Stimulated activated naive B cell treated with anti-CD40 and anti-IgM and Interleukin-4, amounts not matched to agents 10 μg/mL and 1 μg/mL and 100 μg/mL, for 72 hours (primary cell): ENCODE results near the gene TP53INP2.

Experiments used
- ATAC-seq, 2 donors: fragments of 150-1000 bp; cut with Tn5 transposase; replicated peaks; 2 replicates each; pipeline ENCODE4 v1.10.0; 2021; ENCODE audit warnings: moderate library complexity in 1 of 2
- DNase-seq: peaks from one replicate; pipeline ENCODE4 v3.0.0; 2021
- H3K27ac Mint-ChIP-seq: one replicate; pipeline ENCODE4 v1.8.0; 2022; ENCODE audit warnings: mild to moderate bottlenecking, mixed read lengths
- H3K27me3 Mint-ChIP-seq, 2 donors: one replicate each; pipeline ENCODE4 v1.8.0; 2022; ENCODE audit warnings: mixed read lengths in 2 of 2
- H3K36me3 Mint-ChIP-seq, 2 donors: one replicate each; pipeline ENCODE4 v1.8.0; 2022; ENCODE audit warnings: mixed read lengths in 2 of 2, mild to moderate bottlenecking in 1 of 2
- H3K4me1 Mint-ChIP-seq, 2 donors: one replicate each; pipeline ENCODE4 v1.8.0; 2022; ENCODE audit warnings: mixed read lengths in 2 of 2, mild to moderate bottlenecking in 1 of 2
- H3K4me3 Mint-ChIP-seq, 2 donors: one replicate each; pipeline ENCODE4 v1.8.0; 2022; ENCODE audit warnings: mild to moderate bottlenecking in 2 of 2, mixed read lengths in 2 of 2, moderate library complexity in 1 of 2
- H3K9me3 Mint-ChIP-seq, 2 donors: one replicate each; pipeline ENCODE4 v1.8.0; 2022; ENCODE audit warnings: mixed read lengths in 2 of 2, mild to moderate bottlenecking in 1 of 2

TP53INP2 gene

DNA sequence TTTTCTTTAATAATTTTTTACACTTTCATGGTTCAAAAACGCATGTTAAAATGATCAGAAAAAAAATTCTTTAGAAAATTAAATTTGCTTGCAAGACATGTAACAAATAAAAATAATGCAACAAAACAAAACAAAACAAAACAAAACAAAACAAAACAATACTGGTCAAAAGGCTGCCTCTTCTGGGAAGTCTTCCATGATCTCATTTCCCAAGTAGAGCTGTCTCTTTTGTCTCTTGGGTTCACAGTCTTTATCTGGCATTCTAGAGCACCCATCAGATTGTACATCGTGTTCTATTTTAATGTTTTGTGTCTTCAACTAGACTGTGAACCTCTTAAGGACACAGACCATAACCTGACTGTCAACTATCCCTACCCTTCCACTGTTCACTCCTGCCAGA is 25.3 kb downstream of the TP53INP2 start:
- Mint-ChIP-seq H3K4me1 (no peaks in the 10 kb centered on the region), H3K36me3 (peaks cover 36 to 40% of the 10 kb centered on the region in 2 donors), H3K27me3 (no peaks in the 10 kb centered on the region), H3K4me3 (no peak overlapping the region), H3K27ac (no peak overlapping the region), H3K9me3 (no peaks in the 10 kb centered on the region)
- DNase-seq: no peak
- ATAC-seq: no peak

DNA sequence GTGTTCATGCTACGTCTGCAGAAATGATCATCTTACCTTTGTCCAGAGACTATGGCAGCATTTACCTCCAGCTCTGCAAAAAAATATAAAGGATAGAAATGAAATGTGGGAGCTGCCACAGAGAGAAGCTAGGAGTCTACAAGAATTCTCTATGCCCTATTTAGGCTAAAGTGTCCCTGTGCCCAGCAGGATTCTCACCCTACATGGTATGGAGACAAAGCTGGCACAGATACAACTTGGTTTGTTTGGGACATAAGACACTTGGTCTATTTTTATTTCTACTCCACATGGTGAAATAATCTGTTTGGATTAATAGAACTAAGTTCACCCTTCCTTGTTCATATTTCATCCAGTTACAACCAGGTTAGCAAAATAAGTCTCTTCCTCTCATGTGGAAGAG is 28.4 kb downstream of the TP53INP2 start:
- H3K9me3 Mint-ChIP-seq: no peaks in the 10 kb centered on the region
- no peaks in the 10 kb centered on the region for H3K4me1 Mint-ChIP-seq
- peaks cover 22 to 31% of the 10 kb centered on the region in 2 donors for H3K36me3 Mint-ChIP-seq
- no peak overlapping the region for H3K4me3 Mint-ChIP-seq
- no peak overlapping the region for H3K27ac Mint-ChIP-seq
- DNase-seq (no peak), ATAC-seq (no peak)
- H3K27me3 Mint-ChIP-seq: no peaks in the 10 kb centered on the region

DNA sequence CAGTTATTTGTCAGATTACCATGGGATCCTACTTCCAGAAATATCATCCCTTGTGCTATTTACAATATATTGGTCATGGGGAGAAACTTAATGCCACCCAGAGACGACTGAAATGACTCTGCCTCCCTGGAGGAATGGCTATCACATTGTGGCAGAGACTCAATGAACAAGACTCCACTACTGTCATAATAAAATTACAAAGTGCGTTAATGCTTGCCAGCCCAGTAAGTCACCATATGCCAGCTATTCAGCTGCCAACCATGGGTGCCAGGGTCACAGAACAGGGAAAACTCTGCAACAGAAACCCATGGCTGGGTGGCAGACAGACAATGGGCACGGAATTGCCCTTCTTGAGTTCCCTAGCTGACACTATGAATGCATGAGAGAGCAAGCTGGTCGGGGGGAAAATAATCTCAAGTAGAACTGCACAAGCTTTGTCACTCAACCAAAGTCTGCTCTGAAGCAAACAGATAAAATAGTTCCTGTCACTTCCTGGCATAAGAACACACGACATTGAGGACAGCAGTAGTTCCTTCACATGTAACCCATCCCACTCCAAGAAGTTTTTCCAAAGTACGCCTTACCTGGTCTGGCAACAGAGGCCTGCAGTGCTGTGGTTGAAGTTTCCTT is 32.1 kb downstream of the TP53INP2 start:
- H3K27ac Mint-ChIP-seq: no peak overlapping the region
- H3K4me3 Mint-ChIP-seq: no peak overlapping the region
- peaks cover 25 to 35% of the 10 kb centered on the region in 2 donors for H3K36me3 Mint-ChIP-seq
- DNase-seq (no peak), ATAC-seq (no peak)
- H3K9me3 Mint-ChIP-seq: no peaks in the 10 kb centered on the region
- no peaks in the 10 kb centered on the region for H3K4me1 Mint-ChIP-seq
- no peaks in the 10 kb centered on the region for H3K27me3 Mint-ChIP-seq

DNA sequence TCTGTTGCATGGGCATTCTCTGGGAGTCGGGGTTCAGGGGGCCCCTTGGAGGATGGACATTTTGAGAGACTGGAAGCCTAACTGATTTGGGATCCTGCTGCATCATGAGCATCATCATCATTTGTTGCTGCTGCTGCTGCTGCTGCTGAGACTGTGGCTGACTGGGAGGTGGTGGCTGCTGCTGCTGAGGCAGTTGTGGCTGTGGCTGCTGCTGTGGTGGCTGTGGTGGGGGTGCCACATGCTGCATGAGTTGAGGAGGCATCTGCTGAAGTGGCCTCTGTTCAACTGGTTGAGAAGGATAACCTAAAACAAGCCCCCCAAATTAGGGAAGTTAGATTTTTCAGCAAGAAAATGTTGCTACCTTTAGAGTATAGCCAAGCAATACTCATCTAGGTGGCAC is 38.9 kb downstream of the TP53INP2 start:
- ATAC-seq (no peak), DNase-seq (no peak)
- H3K27ac Mint-ChIP-seq: peak overlapping the region; percentile 37
- H3K36me3 Mint-ChIP-seq: peaks cover 27 to 35% of the 10 kb centered on the region in 2 donors
- H3K4me1 Mint-ChIP-seq: no peaks in the 10 kb centered on the region
- no peaks in the 10 kb centered on the region for H3K9me3 Mint-ChIP-seq
- no peaks in the 10 kb centered on the region for H3K27me3 Mint-ChIP-seq
- no peak overlapping the region for H3K4me3 Mint-ChIP-seq

DNA sequence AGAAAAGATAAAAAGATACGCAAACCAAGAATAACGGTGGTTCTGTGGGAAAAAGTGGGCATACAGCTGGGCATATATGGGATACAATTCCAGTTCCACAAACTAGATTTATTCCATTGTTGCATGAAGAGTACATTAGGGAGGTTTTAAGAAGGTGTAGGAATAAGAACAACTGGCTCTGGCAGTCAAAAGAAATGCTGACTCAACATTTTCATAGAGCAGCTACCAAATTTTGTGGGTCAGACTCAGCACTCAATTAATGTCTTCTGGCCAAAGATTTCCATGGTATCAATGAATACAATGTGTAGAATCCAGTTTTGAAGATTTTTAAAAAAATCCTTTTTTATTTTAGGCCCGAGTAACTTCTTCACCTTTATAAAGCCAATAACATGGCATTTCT is 40.2 kb downstream of the TP53INP2 start:
- no peaks in the 10 kb centered on the region for H3K27me3 Mint-ChIP-seq
- ATAC-seq (no peak), DNase-seq (no peak)
- H3K36me3 Mint-ChIP-seq: peaks cover 31 to 42% of the 10 kb centered on the region in 2 donors
- H3K27ac Mint-ChIP-seq: no peak overlapping the region
- H3K9me3 Mint-ChIP-seq: no peaks in the 10 kb centered on the region
- H3K4me1 Mint-ChIP-seq: no peaks in the 10 kb centered on the region
- H3K4me3 Mint-ChIP-seq: no peak overlapping the region

DNA sequence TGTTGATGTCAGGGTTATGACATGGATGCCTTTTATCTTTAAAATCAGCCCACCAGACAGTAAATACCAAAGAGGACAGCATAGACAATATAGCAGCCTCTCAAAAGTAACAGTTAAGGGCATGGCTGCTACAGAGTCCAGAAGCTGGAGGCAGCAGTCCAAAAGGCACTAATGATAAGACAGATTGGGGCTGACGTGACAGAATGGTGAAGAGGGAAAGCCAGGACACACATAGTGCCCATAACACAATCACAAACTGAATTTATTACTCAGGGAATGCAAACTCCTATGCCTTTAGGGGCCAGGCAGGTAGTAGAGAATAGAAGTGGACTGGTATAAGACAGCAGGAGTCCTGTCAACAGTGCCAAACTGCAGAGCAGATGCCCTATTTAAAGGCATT is 40.7 kb downstream of the TP53INP2 start:
- H3K36me3 Mint-ChIP-seq: peaks cover 33 to 47% of the 10 kb centered on the region in 2 donors

DNA sequence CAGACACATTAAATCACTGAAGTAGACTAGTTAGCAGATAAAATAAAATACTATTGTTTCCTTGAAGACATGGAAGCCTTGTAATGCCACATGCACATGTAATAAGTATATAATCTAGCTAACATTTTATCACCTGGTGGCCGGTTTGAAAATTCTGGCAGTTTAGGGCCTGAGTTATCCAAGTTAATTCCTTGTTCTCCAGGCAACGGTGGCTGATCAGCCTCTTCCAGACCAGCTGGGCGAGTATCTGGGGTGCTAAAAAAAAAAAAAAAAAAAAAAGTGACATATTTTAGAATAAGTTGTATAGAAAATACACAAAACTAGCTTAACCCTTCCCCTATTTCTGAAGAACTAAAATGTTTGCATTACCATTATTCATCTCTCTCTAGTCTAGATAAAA is 42.5 kb downstream of the TP53INP2 start:
- Mint-ChIP-seq H3K27ac (no peak overlapping the region), H3K9me3 (no peaks in the 10 kb centered on the region), H3K36me3 (peaks cover 25 to 41% of the 10 kb centered on the region in 2 donors), H3K4me3 (no peak overlapping the region), H3K4me1 (no peaks in the 10 kb centered on the region), H3K27me3 (no peaks in the 10 kb centered on the region)
- ATAC-seq: no peak
- no peak for DNase-seq

More for the DNA sequence above, 40.7 kb downstream of the TP53INP2 start:
- Mint-ChIP-seq H3K27me3 (no peaks in the 10 kb centered on the region), H3K9me3 (no peaks in the 10 kb centered on the region), H3K4me3 (no peak overlapping the region), H3K4me1 (no peaks in the 10 kb centered on the region), H3K27ac (no peak overlapping the region)
- no peak for DNase-seq
- no peak for ATAC-seq

DNA sequence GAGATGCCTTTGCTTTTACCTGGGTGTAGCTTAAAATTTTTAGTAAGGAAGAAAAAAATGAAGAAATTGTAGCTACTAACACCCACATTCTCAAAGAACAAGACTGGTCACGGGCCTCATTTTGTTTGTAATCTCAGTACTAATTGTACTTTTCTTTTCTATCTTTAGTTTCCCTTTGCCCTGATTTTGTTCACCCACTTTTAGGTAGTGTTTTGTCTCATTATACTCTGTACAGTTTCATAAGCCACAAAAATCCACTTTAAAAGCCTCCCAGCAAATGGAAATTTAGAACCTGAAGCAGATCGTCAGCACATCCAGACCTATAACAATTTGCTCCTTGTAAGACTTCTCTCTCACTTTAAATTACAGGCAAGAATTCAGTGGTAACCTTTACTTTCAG is 43.3 kb downstream of the TP53INP2 start:
- Mint-ChIP-seq H3K27ac (no peak overlapping the region), H3K27me3 (no peaks in the 10 kb centered on the region), H3K36me3 (peaks cover 22 to 43% of the 10 kb centered on the region in 2 donors), H3K4me3 (no peak overlapping the region), H3K9me3 (no peaks in the 10 kb centered on the region), H3K4me1 (no peaks in the 10 kb centered on the region)
- DNase-seq (no peak), ATAC-seq (no peak)

DNA sequence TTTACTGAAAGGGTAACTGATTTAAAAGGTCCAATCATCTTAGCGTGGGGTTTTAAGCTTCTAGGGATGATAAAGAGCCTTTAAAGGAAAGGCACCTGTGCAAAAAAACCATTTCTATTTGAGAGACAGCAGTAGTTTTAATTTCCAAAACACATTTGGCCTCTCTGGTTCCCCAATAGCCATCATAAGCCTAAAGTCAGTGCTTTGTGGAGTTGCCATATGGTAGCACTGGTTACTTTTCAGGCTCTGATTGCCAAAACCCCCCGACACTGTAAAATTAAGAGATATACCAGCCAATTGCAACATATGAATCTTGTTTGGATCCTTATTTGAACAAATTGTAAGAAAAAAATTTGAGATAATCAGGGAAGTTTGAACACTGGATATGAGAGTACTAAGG is 44.6 kb downstream of the TP53INP2 start:
- H3K27ac Mint-ChIP-seq: peak overlapping the region; percentile 38

DNA sequence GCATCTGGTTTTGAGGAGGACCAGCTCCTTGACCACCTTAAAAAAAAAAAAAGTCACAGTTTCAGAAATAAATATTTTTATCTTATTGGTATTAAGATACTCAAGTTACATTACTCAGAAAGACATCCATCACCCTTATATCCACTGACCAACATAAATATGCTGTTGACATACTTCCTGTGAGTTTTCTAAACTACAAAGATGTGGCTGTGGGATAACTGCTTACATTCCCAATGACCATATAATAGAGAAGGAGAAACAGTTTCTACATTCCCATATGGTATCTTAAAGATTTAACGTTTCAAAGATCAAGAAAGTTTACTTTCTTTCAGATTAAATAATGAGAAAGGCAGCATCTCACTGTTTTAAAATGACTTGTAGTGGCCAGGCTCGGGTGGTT is 46.3 kb downstream of the TP53INP2 start:
- no peak overlapping the region for H3K27ac Mint-ChIP-seq
- DNase-seq (no peak), ATAC-seq (no peak)
- H3K9me3 Mint-ChIP-seq: no peaks in the 10 kb centered on the region
- peaks cover 23 to 42% of the 10 kb centered on the region in 2 donors for H3K36me3 Mint-ChIP-seq
- H3K27me3 Mint-ChIP-seq: no peaks in the 10 kb centered on the region
- no peak overlapping the region for H3K4me3 Mint-ChIP-seq
- peaks cover 7 to 16% of the 10 kb centered on the region in 2 donors for H3K4me1 Mint-ChIP-seq

More for the DNA sequence above, 44.6 kb downstream of the TP53INP2 start:
- H3K27me3 Mint-ChIP-seq: no peaks in the 10 kb centered on the region
- peaks cover 16 to 36% of the 10 kb centered on the region in 2 donors for H3K36me3 Mint-ChIP-seq
- no peaks in the 10 kb centered on the region for H3K4me1 Mint-ChIP-seq
- no peaks in the 10 kb centered on the region for H3K9me3 Mint-ChIP-seq
- no peak for ATAC-seq
- no peak overlapping the region for H3K4me3 Mint-ChIP-seq
- DNase-seq: no peak

DNA sequence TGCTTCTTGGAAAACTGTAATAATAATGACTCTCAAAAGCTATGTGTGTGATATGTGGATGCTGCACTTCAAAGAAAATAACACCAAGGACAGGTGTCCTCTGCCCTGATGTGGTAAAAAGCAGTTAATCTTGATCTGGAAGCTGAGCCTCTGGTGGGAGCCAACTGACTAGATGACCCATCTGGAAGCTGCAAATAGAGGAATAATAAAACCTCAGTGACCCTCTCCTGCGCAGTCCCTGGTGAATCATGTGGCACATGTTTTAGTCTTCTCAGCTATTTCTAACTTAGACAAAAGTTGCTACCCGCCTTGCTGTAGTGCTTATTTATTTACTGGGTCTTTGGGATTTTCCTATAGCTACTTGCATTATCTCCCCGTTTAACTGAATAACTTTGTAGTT is 47.3 kb downstream of the TP53INP2 start:
- Mint-ChIP-seq H3K4me3 (no peak overlapping the region), H3K4me1 (peaks cover 7 to 17% of the 10 kb centered on the region in 2 donors), H3K27ac (no peak overlapping the region), H3K9me3 (no peaks in the 10 kb centered on the region), H3K27me3 (no peaks in the 10 kb centered on the region), H3K36me3 (peaks cover 27 to 42% of the 10 kb centered on the region in 2 donors)
- ATAC-seq (no peak), DNase-seq (no peak)

DNA sequence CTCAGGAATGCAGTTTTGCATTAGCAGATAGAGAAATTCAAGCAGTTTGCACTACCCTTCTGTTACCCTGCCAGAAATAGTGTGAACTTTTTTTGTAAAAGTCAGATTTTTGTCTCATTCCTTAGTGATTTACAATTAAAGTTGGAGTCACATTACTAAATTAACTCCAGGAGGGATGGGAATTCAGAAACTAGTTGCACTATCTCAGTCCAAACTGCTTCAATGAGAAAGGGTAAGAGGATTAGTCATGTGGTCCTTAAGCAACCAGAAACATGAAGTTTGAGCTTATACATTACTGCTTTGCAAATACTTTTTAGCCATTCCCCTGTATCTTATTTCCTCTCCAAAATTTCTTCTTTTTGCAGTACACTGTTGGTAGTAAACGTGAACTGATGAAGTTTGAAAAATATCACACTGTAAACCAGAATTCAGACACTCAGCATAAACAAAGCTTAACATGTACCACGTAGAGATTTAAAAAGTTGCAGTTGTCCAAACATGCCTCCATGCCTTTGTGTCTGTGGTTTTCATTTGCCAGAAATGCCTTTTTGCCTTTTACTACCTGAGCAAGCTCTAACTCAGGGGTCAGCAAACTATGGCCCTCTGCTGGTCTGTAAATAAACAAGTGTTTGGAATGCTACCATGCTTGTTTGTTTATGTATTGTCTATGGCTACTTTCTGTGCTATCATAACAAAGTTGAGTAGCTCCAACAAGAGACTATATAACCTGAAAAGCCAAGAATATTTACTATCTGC is 49.7 kb downstream of the TP53INP2 start:
- peaks cover 9 to 24% of the 10 kb centered on the region in 2 donors for H3K4me1 Mint-ChIP-seq
- H3K9me3 Mint-ChIP-seq: no peaks in the 10 kb centered on the region
- no peak overlapping the region for H3K4me3 Mint-ChIP-seq
- H3K36me3 Mint-ChIP-seq: peaks cover 44 to 56% of the 10 kb centered on the region in 2 donors
- no peak overlapping the region for H3K27ac Mint-ChIP-seq
- H3K27me3 Mint-ChIP-seq: no peaks in the 10 kb centered on the region
- DNase-seq (no peak), ATAC-seq (no peak)

DNA sequence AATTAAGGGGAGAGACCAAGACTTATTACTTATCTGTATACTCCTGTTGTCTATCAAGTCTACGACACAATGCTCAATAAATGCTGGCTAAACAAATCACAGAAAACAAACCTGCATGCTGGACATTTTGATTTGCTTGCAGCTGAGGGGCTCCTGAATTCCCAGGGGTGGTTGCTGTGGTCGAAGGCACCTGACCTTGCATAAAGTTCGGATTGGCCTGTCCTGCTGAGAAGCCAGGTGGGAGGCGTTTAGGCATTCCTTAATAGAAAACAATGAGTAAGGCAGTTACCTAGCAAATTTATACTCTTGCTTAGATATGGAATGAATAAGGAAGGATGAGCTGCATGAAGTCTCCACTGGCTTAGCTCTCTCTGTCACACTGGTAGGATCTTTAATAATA is 50.5 kb downstream of the TP53INP2 start:
- H3K4me3 Mint-ChIP-seq: no peak overlapping the region
- DNase-seq (no peak), ATAC-seq (no peak)
- H3K4me1 Mint-ChIP-seq: peaks cover 9 to 24% of the 10 kb centered on the region in 2 donors
- H3K27ac Mint-ChIP-seq: peak overlapping the region; percentile 69
- no peaks in the 10 kb centered on the region for H3K9me3 Mint-ChIP-seq
- H3K36me3 Mint-ChIP-seq: peaks cover 44 to 53% of the 10 kb centered on the region in 2 donors
- no peaks in the 10 kb centered on the region for H3K27me3 Mint-ChIP-seq

DNA sequence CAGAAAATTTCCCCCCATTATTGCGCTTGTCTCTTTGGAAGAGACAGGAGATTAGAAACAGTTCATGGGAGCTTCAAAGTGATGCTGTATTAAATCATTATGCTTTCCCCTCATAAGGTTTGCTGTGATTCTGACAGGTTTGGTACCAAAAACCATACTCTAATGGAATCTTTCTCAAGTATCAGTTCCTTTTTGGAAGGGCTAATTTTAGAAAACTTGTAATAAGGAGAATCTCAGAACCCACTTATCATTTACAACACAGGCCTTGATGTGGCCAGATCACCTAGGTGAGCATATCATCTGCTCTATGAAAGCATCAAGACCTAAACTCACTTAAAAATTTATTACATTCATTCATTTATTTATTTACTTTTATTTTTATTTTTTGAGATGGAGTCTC is 51.2 kb downstream of the TP53INP2 start:
- H3K27me3 Mint-ChIP-seq: no peaks in the 10 kb centered on the region
- H3K4me3 Mint-ChIP-seq: no peak overlapping the region
- peak; percentile 17 for DNase-seq
- H3K4me1 Mint-ChIP-seq: peaks cover 9 to 24% of the 10 kb centered on the region in 2 donors
- peak overlapping the region; percentile 25 for H3K27ac Mint-ChIP-seq
- H3K36me3 Mint-ChIP-seq: peaks cover 41 to 51% of the 10 kb centered on the region in 2 donors
- H3K9me3 Mint-ChIP-seq: no peaks in the 10 kb centered on the region
- ATAC-seq: peak; percentile 94 to 99

DNA sequence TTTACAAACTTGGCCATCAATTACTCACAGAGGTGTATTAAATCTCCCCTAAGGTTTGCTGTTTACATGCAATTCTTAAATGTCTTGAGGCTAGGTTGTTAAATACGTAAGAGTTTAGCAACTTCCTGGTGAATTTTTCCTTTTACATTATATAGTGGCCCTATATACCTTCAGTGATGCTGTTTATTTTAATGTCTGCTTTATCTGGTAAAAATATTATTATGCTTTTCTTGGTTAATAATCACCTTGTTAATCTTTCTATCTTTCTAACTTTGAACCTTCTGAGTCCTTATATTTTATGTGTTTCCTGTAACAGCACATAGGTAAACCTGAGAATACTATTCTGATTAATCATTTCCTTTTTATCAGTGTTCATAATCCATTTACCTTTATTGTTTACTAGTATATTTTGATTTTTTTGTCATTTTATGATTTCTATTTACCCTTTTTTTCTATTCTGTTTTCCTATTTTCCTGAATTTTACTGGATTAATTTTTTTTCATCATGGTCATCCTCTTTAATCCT is 57.9 kb downstream of the TP53INP2 start:
- Mint-ChIP-seq H3K4me1 (peaks cover 0 to 3% of the 10 kb centered on the region in 2 donors), H3K36me3 (peaks cover 35 to 51% of the 10 kb centered on the region in 2 donors), H3K9me3 (no peaks in the 10 kb centered on the region), H3K4me3 (no peak overlapping the region), H3K27me3 (no peaks in the 10 kb centered on the region), H3K27ac (no peak overlapping the region)
- DNase-seq (no peak), ATAC-seq (no peak)
